WTC11 (cell line): Measurements from ENCODE around the gene KMT2D. TPM values are rescaled to one million over a fixed set of nuclear protein-coding genes. Genes with fewer than 3 reads are reported as not detected.

Source experiments
- ATAC-seq: fragments of 200-7000 bp; cut with Tn5 transposase; 2 replicates; pipeline ENCODE4 v1.10.0; 2021; ENCODE audit warnings: mild to moderate bottlenecking, moderate library complexity
- CTCF ChIA-PET: fragments of 300-600 bp; sonication (Branson Sonifier 250); formaldehyde crosslinking; loops from one replicate; lab custom pipeline; 2021; ENCODE audit warnings: antibody characterized with exemption; lab: Charles Lee
- POLR2A ChIA-PET: fragments of 350-600 bp; sonication (Branson Sonifier 250); formaldehyde crosslinking; loops from one replicate; lab custom pipeline; 2021; ENCODE audit warnings: antibody characterized with exemption; lab: Charles Lee
- DNase-seq: peaks from one replicate; pipeline ENCODE4 v3.0.0; 2021; ENCODE audit warnings: low spot score
- H3K27ac Mint-ChIP-seq: 2 replicates; pipeline ENCODE4 v1.8.0; 2021; ENCODE audit warnings: mixed read lengths
- H3K27me3 Mint-ChIP-seq: 2 replicates; pipeline ENCODE4 v1.8.0; 2021; ENCODE audit warnings: low read depth, mild to moderate bottlenecking, moderate library complexity, mixed read lengths
- H3K36me3 Mint-ChIP-seq: 2 replicates; pipeline ENCODE4 v1.8.0; 2021; ENCODE audit warnings: mixed read lengths
- H3K4me1 Mint-ChIP-seq: 2 replicates; pipeline ENCODE4 v1.8.0; 2022; ENCODE audit warnings: mixed read lengths
- H3K4me3 Mint-ChIP-seq: 2 replicates; pipeline ENCODE4 v1.8.0; 2021; ENCODE audit warnings: mild to moderate bottlenecking, moderate library complexity, mixed read lengths
- H3K9me3 Mint-ChIP-seq: 2 replicates; pipeline ENCODE4 v1.8.0; 2021; ENCODE audit warnings: mixed read lengths
- ATF1 ChIP-seq: sonication (generic); formaldehyde crosslinking; IDR thresholded peaks from 2 replicates; pipeline ENCODE4 v1.8.1; 2023; ENCODE audit warnings: mild to moderate bottlenecking, moderate library complexity, missing genetic modification reagents
- CBFB ChIP-seq: sonication (generic); formaldehyde crosslinking; IDR thresholded peaks from 2 replicates; pipeline ENCODE4 v1.8.1; 2022; ENCODE audit warnings: mild to moderate bottlenecking, low read depth, missing genetic modification reagents
- CREB1 ChIP-seq: sonication (generic); formaldehyde crosslinking; IDR thresholded peaks from 2 replicates; pipeline ENCODE4 v1.8.0; 2023; ENCODE audit warnings: mild to moderate bottlenecking, missing genetic modification reagents
- CREM ChIP-seq: sonication (generic); formaldehyde crosslinking; IDR thresholded peaks from 2 replicates; pipeline ENCODE4 v1.8.1; 2022; ENCODE audit warnings: mild to moderate bottlenecking, missing genetic modification reagents, moderate library complexity
- ESRRA ChIP-seq: sonication (generic); formaldehyde crosslinking; IDR thresholded peaks from 2 replicates; pipeline ENCODE4 v1.8.1; 2022; ENCODE audit warnings: mild to moderate bottlenecking, missing genetic modification reagents, borderline replicate concordance
- FOXJ3 ChIP-seq: sonication (generic); formaldehyde crosslinking; IDR thresholded peaks from 2 replicates; pipeline ENCODE4 v1.9.0; 2021; ENCODE audit warnings: missing genetic modification reagents, mild to moderate bottlenecking, borderline replicate concordance
- FOXP4 ChIP-seq: sonication (generic); formaldehyde crosslinking; IDR thresholded peaks from 2 replicates; pipeline ENCODE4 v1.8.0; 2022; ENCODE audit warnings: mild to moderate bottlenecking, missing genetic modification reagents
- GTF2I ChIP-seq: fragments of 250-450 bp; sonication (Bioruptor Pico); conservative IDR thresholded peaks from 2 replicates; pipeline ENCODE4 v1.4.0; 2021; ENCODE audit warnings: mild to moderate bottlenecking
- IRF2 ChIP-seq: sonication (generic); formaldehyde crosslinking; IDR thresholded peaks from 2 replicates; pipeline ENCODE4 v1.8.0; 2022; ENCODE audit warnings: low read depth, missing genetic modification reagents, borderline replicate concordance
- JUN ChIP-seq: sonication (generic); formaldehyde crosslinking; IDR thresholded peaks from 2 replicates; pipeline ENCODE4 v1.8.0; 2023; ENCODE audit warnings: mild to moderate bottlenecking, missing genetic modification reagents
- KAT7 ChIP-seq: sonication (generic); formaldehyde crosslinking; IDR thresholded peaks from 2 replicates; pipeline ENCODE4 v1.8.1; 2023; ENCODE audit warnings: missing genetic modification reagents, mild to moderate bottlenecking, borderline replicate concordance
- NFE2L1 ChIP-seq: sonication (generic); formaldehyde crosslinking; IDR thresholded peaks from 2 replicates; pipeline ENCODE4 v1.8.1; 2023; ENCODE audit warnings: missing genetic modification reagents
- SOX15 ChIP-seq: fragments of 250-450 bp; sonication (Bioruptor Pico); IDR thresholded peaks from 2 replicates; pipeline ENCODE4 v1.9.0; 2021; ENCODE audit warnings: mild to moderate bottlenecking
- STAT6 ChIP-seq: sonication (generic); formaldehyde crosslinking; conservative IDR thresholded peaks from 2 replicates; pipeline ENCODE4 v1.8.1; 2023; ENCODE audit warnings: mild to moderate bottlenecking, low read depth, missing genetic modification reagents, moderate library complexity
- USF2 ChIP-seq: sonication (generic); formaldehyde crosslinking; IDR thresholded peaks from 2 replicates; pipeline ENCODE4 v1.8.1; 2023; ENCODE audit warnings: mild to moderate bottlenecking, missing genetic modification reagents, moderate library complexity
- ZNF138 ChIP-seq: sonication (generic); formaldehyde crosslinking; conservative IDR thresholded peaks from 2 replicates; pipeline ENCODE4 v1.8.1; 2022; ENCODE audit warnings: mild to moderate bottlenecking, moderate library complexity, missing genetic modification reagents
- ZNF219 ChIP-seq: sonication (generic); formaldehyde crosslinking; IDR thresholded peaks from 2 replicates; pipeline ENCODE4 v1.8.0; 2023; ENCODE audit warnings: missing genetic modification reagents, mild to moderate bottlenecking, borderline replicate concordance
- total RNA-seq: library from RNA; stranded (reverse); gene quantifications from 3 replicates; pipeline ENCODE4 v1.2.3, GENCODE V29; 2021
- TF ChIP-seq, protein P1 (sequence below): sonication (generic); formaldehyde crosslinking; IDR thresholded peaks from 2 replicates; pipeline ENCODE4 v1.8.0; 2022; ENCODE audit warnings: mild to moderate bottlenecking, missing genetic modification reagents
- TF ChIP-seq, protein P2 (sequence below): sonication (generic); formaldehyde crosslinking; IDR thresholded peaks from 2 replicates; pipeline ENCODE4 v1.8.0; 2023; ENCODE audit warnings: missing genetic modification reagents

The KMT2D gene
- total RNA-seq, 1 experiment from 2014 or later = 101 TPM

DNA sequence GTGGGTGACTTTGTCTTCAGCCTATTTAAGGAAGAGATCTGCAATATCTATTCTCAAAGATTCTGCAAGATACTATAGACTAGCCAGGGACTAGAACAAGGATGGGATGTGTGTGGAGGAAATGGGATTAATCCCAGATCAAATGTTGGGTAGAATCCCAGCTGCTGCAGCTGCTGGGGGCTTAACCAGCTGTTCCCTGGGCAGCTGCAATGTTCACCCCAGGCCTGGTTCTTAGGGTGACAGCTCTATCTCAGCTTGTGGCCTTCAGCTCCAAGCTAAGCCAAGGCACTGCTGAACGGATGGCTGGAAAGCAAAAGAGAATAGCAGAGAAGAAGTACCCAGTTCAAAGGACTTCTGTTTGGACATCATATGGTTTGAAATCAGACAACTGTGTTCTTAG lies 19.2 kb upstream of the KMT2D start:
- ATAC-seq = no peak
- Mint-ChIP-seq H3K4me1 (no peaks in the 10 kb centered on the region), H3K27me3 (peaks cover 34% of the 10 kb centered on the region), H3K36me3 (no peaks in the 10 kb centered on the region), H3K4me3 (no peak overlapping the region), H3K27ac (no peak overlapping the region), H3K9me3 (0 out of 2 replicates have a peak, but pooled peaks cover 4% of the 10 kb centered on the region)
- ChIA-PET POLR2A (no interaction called here), CTCF (interaction anchor here (1.1 to 4.8 kb wide), 7 partner anchors 8 to 92 kb away, joined by 3 to 36 read pairs (median 4); no protein-coding TSS in a partner anchor)
- TF ChIP-seq FOXJ3 (CRISPR knock-in tag) (no peak), ZNF219 (CRISPR knock-in tag) (no peak), FOXP4 (no peak), KAT7 (CRISPR knock-in tag) (no peak), NFE2L1 (CRISPR knock-in tag) (no peak), SOX15 (no peak), CBFB (CRISPR knock-in tag) (no peak), CREM (CRISPR knock-in tag) (no peak), ATF1 (CRISPR knock-in tag) (no peak), JUN (no peak), GTF2I (CRISPR knock-in tag) (no peak), ZNF138 (CRISPR knock-in tag) (no peak), CREB1 (no peak)
- TF ChIP-seq, protein P1, sequence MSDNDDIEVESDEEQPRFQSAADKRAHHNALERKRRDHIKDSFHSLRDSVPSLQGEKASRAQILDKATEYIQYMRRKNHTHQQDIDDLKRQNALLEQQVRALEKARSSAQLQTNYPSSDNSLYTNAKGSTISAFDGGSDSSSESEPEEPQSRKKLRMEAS (CRISPR knock-in tag) = no peak
- DNase-seq = no peak

DNA sequence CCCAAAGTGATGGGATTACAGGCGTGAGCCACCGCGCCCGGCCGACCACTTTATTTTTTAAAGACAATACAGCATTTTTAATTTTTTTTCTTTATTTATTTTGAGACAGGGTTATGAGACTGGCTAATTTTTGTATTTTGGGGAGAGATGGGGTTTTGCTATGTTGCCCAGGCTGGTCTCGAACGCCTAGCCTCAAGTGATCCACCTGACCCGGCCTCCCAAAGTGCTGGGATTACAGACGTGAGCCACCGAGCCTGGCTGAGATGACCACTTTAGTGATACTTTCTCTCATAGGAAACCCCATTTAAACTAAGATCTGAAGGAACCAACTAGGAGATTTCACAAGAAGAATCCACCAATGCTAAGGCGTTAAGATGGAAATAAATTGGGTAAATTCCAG lies 10.4 kb upstream of the KMT2D start:
- TF ChIP-seq, protein P2, sequence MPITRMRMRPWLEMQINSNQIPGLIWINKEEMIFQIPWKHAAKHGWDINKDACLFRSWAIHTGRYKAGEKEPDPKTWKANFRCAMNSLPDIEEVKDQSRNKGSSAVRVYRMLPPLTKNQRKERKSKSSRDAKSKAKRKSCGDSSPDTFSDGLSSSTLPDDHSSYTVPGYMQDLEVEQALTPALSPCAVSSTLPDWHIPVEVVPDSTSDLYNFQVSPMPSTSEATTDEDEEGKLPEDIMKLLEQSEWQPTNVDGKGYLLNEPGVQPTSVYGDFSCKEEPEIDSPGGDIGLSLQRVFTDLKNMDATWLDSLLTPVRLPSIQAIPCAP (CRISPR knock-in tag) = no peak
- TF ChIP-seq STAT6 (no peak), ESRRA (no peak), IRF2 (CRISPR knock-in tag) (no peak), USF2 (CRISPR knock-in tag) (no peak)
- no peak overlapping the region for H3K4me3 Mint-ChIP-seq
- no peak for DNase-seq
- no peaks in the 10 kb centered on the region for H3K9me3 Mint-ChIP-seq
- H3K36me3 Mint-ChIP-seq = no peaks in the 10 kb centered on the region
- no peak for ATAC-seq
- H3K27me3 Mint-ChIP-seq = peaks cover 20% of the 10 kb centered on the region
- POLR2A ChIA-PET = interaction anchor here (0.5 kb wide), 1 partner anchor 195 kb away, joined by 3 read pairs; no protein-coding TSS in a partner anchor
- CTCF ChIA-PET = interaction anchor here (1.6 to 7.8 kb wide), 3 partner anchors 17 to 74 kb away, joined by 10 to 73 read pairs (median 13); no protein-coding TSS in a partner anchor
- H3K4me1 Mint-ChIP-seq = peaks cover 15% of the 10 kb centered on the region
- H3K27ac Mint-ChIP-seq = no peak overlapping the region
